H1 (cell line): ENCODE measurements around the gene CDRT15. TPM values are rescaled to one million over a fixed set of nuclear protein-coding genes. Genes with fewer than 3 reads are reported as not detected.

Experiments
- CTCF ChIA-PET: fragments of 300-600 bp; sonication (Branson Sonifier 250); formaldehyde crosslinking; loops from one replicate; lab custom pipeline; 2021; ENCODE audit not compliant: partially characterized antibody; lab: Charles Lee
- POLR2A ChIA-PET: fragments of 300-600 bp; sonication (Branson Sonifier 250); formaldehyde crosslinking; loops from one replicate; lab custom pipeline; 2021; ENCODE audit warnings: inconsistent platforms; ENCODE audit not compliant: partially characterized antibody; lab: Charles Lee
- DNase-seq, 2 experiments: peaks; one replicate each; pipeline versions ENCODE4 v3.0.0 to v3.0.0-alpha.2; 2010 to 2022; ENCODE audit warnings: low spot score in 2 of 2, low read depth in 1 of 2, mixed read lengths in 1 of 2
- FAIRE-seq: peaks from 2 replicates; lab custom pipeline; 2011; peaks lifted over from hg19 to GRCh38; lab: Jason Lieb, UNC
- H2AFZ ChIP-seq: 2 replicates; pipeline ENCODE4 v1.8.1; 2012; ENCODE audit warnings: low read length, inconsistent platforms
- H2AK5ac ChIP-seq: 2 replicates; pipeline ENCODE4 v1.6.1; 2013; ENCODE audit warnings: low read depth, low read length
- H2BK120ac ChIP-seq: replicated peaks from 2 replicates; pipeline ENCODE3; 2013; ENCODE audit warnings: low read depth, low read length, inconsistent platforms
- H2BK12ac ChIP-seq: 2 replicates; pipeline ENCODE4 v1.6.1; 2013; ENCODE audit warnings: low read depth, low read length
- H2BK15ac ChIP-seq: 2 replicates; pipeline ENCODE4 v1.6.1; 2013; ENCODE audit warnings: low read length
- H2BK20ac ChIP-seq: 2 replicates; pipeline ENCODE4 v1.6.1; 2013; ENCODE audit warnings: low read length
- H2BK5ac ChIP-seq: 2 replicates; pipeline ENCODE4 v1.6.1; 2013; ENCODE audit warnings: low read depth, low read length
- H3K14ac ChIP-seq: 2 replicates; pipeline ENCODE4 v1.6.1; 2013; ENCODE audit warnings: inconsistent platforms; ENCODE audit not compliant: insufficient read length
- H3K18ac ChIP-seq: 2 replicates; pipeline ENCODE4 v1.6.1; 2013; ENCODE audit warnings: low read length; ENCODE audit errors: extremely low read depth
- H3K23ac ChIP-seq: 2 replicates; pipeline ENCODE4 v1.6.1; 2013; ENCODE audit warnings: inconsistent platforms; ENCODE audit not compliant: insufficient read length
- H3K23me2 ChIP-seq: 2 replicates; pipeline ENCODE4 v1.6.1; 2013; ENCODE audit warnings: low read depth, low read length
- H3K27ac ChIP-seq: 2 replicates; pipeline ENCODE4 v1.6.1; 2011; ENCODE audit warnings: low read depth, low read length, inconsistent platforms
- H3K27me3 ChIP-seq, 4 experiments: replicated peaks in 1 of 4; 1 replicate in 1 of 4; 2 replicates in 3 of 4; pipeline versions ENCODE4 v1.6.1 to v1.8.1; 2011 to 2013; ENCODE audit warnings: low read length in 3 of 4, mild to moderate bottlenecking in 3 of 4, inconsistent platforms in 2 of 4, mixed read lengths in 2 of 4, moderate library complexity in 1 of 4; ENCODE audit not compliant: control insufficient read depth in 3 of 4, insufficient read depth in 3 of 4; ENCODE audit errors: extremely low read depth in 1 of 4
- H3K36me3 ChIP-seq, 4 experiments: 2 replicates each; pipeline versions ENCODE4 v1.6.1 to v1.8.1; 2011 to 2013; ENCODE audit warnings: mild to moderate bottlenecking in 4 of 4, low read length in 3 of 4, moderate library complexity in 2 of 4, control low read depth in 1 of 4, inconsistent platforms in 1 of 4; ENCODE audit not compliant: insufficient read depth in 4 of 4, control insufficient read depth in 2 of 4
- H3K4ac ChIP-seq: replicated peaks from 2 replicates; pipeline ENCODE3; 2013; ENCODE audit warnings: low read length, low read depth, mixed read lengths, inconsistent platforms; ENCODE audit not compliant: insufficient read length
- H3K4me1 ChIP-seq, 4 experiments: replicated peaks in 1 of 4; 1 replicate in 1 of 4; 2 replicates in 3 of 4; pipeline versions ENCODE4 v1.6.1 to v1.8.1; 2011 to 2013; ENCODE audit warnings: low read length in 3 of 4, inconsistent platforms in 2 of 4, mixed read lengths in 1 of 4; ENCODE audit not compliant: insufficient read depth in 4 of 4, control insufficient read depth in 3 of 4
- H3K4me2 ChIP-seq, 2 experiments: 2 replicates each; pipeline versions ENCODE4 v1.6.1 to v1.8.1; 2011 to 2013; ENCODE audit warnings: low read depth in 2 of 2, low read length in 2 of 2, control low read depth in 1 of 2, inconsistent platforms in 1 of 2, mild to moderate bottlenecking in 1 of 2; ENCODE audit not compliant: insufficient read depth in 1 of 2
- H3K4me3 ChIP-seq, 4 experiments: fragments of 200-600, 300-600 bp in 1 of 4; sonication (generic), shearing (Covaris generic), sonication (Bioruptor Twin) in 1 of 4; 2 replicates each; pipeline versions ENCODE4 v1.5.1 to v1.8.1; 2011 to 2016; ENCODE audit warnings: low read length in 4 of 4, low read depth in 3 of 4, control low read depth in 2 of 4, inconsistent platforms in 2 of 4, mild to moderate bottlenecking in 2 of 4, mixed read lengths in 1 of 4, moderate library complexity in 1 of 4; ENCODE audit not compliant: insufficient read depth in 2 of 4; ENCODE audit errors: extremely low read depth in 1 of 4
- H3K56ac ChIP-seq: replicated peaks from 2 replicates; pipeline ENCODE3; 2013; ENCODE audit warnings: low read depth, mild to moderate bottlenecking, mixed read lengths, low read length, inconsistent platforms; ENCODE audit not compliant: insufficient read length
- H3K79me1 ChIP-seq: 2 replicates; pipeline ENCODE4 v1.6.1; 2013; ENCODE audit warnings: low read depth, low read length, control low read depth
- H3K79me2 ChIP-seq, 2 experiments: 2 replicates each; pipeline versions ENCODE4 v1.6.1 to v1.8.1; 2012 to 2013; ENCODE audit warnings: low read length in 2 of 2, mild to moderate bottlenecking in 2 of 2, inconsistent platforms in 1 of 2; ENCODE audit not compliant: insufficient read depth in 2 of 2, control insufficient read depth in 1 of 2
- H3K9ac ChIP-seq, 4 experiments: replicated peaks in 1 of 4; 1 replicate in 1 of 4; 2 replicates in 3 of 4; pipeline versions ENCODE4 v1.6.1 to v1.8.1; 2011 to 2013; ENCODE audit warnings: low read depth in 3 of 4, low read length in 3 of 4, control low read depth in 2 of 4, mild to moderate bottlenecking in 2 of 4, moderate library complexity in 2 of 4, inconsistent platforms in 1 of 4; ENCODE audit errors: extremely low read depth in 1 of 4
- H3K9me3 ChIP-seq, 2 experiments: 2 replicates each; pipeline versions ENCODE4 v1.6.1 to v1.8.1; 2012 to 2013; ENCODE audit warnings: mild to moderate bottlenecking in 2 of 2, moderate library complexity in 2 of 2, control low read depth in 1 of 2, inconsistent platforms in 1 of 2, low read depth in 1 of 2, low read length in 1 of 2, mixed read lengths in 1 of 2; ENCODE audit not compliant: insufficient read depth in 2 of 2
- H4K20me1 ChIP-seq, 2 experiments: replicated peaks in 1 of 2; 2 replicates each; pipeline versions ENCODE3 to v1.8.1; 2011 to 2013; ENCODE audit warnings: inconsistent platforms in 2 of 2, low read length in 2 of 2, mild to moderate bottlenecking in 1 of 2; ENCODE audit not compliant: insufficient read depth in 2 of 2, control insufficient read depth in 1 of 2
- H4K5ac ChIP-seq: 2 replicates; pipeline ENCODE4 v1.6.1; 2013; ENCODE audit warnings: low read length, low read depth, mixed read lengths, inconsistent platforms; ENCODE audit not compliant: insufficient read length
- H4K8ac ChIP-seq: 2 replicates; pipeline ENCODE4 v1.8.0; 2013; ENCODE audit warnings: mild to moderate bottlenecking, moderate library complexity, low read length, inconsistent platforms; ENCODE audit not compliant: insufficient read depth; ENCODE audit errors: extremely low read depth
- H4K91ac ChIP-seq: replicated peaks from 2 replicates; pipeline ENCODE3; 2013; ENCODE audit warnings: low read length, mixed read lengths, inconsistent platforms; ENCODE audit not compliant: insufficient read length
- ASH2L ChIP-seq: fragments of 200-600, 300-600 bp; sonication (generic); IDR thresholded peaks from one replicate; pipeline ENCODE4 v1.7.1; 2017; ENCODE audit warnings: low read length
- BCL11A ChIP-seq, 2 experiments: IDR thresholded peaks; one replicate each; pipeline ENCODE4 v1.6.1; 2011; ENCODE audit warnings: low read depth in 2 of 2, low read length in 2 of 2, mild to moderate bottlenecking in 2 of 2
- HDAC6 ChIP-seq: IDR thresholded peaks from one replicate; pipeline ENCODE4 v1.7.1; 2012; ENCODE audit warnings: low read depth, mild to moderate bottlenecking, inconsistent platforms, low read length, moderate library complexity
- POLR2A ChIP-seq, 2 experiments: IDR thresholded peaks; 1 replicate in 1 of 2; 2 replicates in 1 of 2; pipeline ENCODE4 v1.6.1; 2011; ENCODE audit warnings: low read depth in 2 of 2, low read length in 2 of 2, mild to moderate bottlenecking in 2 of 2; ENCODE audit errors: control extremely low read depth in 1 of 2
- POU5F1 ChIP-seq: IDR thresholded peaks from 2 replicates; pipeline ENCODE4 v1.6.1; 2011; ENCODE audit warnings: low read depth, mild to moderate bottlenecking, low read length, moderate library complexity
- RBBP5 ChIP-seq: IDR thresholded peaks from 2 replicates; pipeline ENCODE4 v1.7.1; 2012; ENCODE audit warnings: low read depth, mild to moderate bottlenecking, inconsistent platforms, low read length, moderate library complexity, borderline replicate concordance
- ZNF274 ChIP-seq: IDR thresholded peaks from 2 replicates; pipeline ENCODE4 v1.7.0; 2012; ENCODE audit warnings: low read length, borderline replicate concordance; ENCODE audit errors: extremely low read depth
- WGBS, 2 experiments: shearing (Covaris generic) in 1 of 2; methylation state at CpG; one replicate each; pipeline versions ENCODE4 v1.1.6 to v1.1.7; 2013 to 2015; ENCODE audit warnings: low lambda C conversion rate in 2 of 2, mixed read lengths in 2 of 2, inconsistent platforms in 1 of 2, low coverage in 1 of 2, missing lambda C conversion rate in 1 of 2; ENCODE audit not compliant: insufficient replicate concordance in 2 of 2, insufficient coverage in 1 of 2, insufficient read length in 1 of 2; ENCODE audit errors: extremely low coverage in 1 of 2, missing lambda C conversion rate in 1 of 2; 5-methylcytosine and 5-hydroxymethylcytosine counted together
- polyA plus RNA-seq, 7 experiments: library from polyadenylated mRNA; depleted of rRNA in 3 of 7; stranded (reverse) in 5 of 7; unstranded in 2 of 7; fragments of >200 nt in 5 of 7; fragments of 200-250 nt in 2 of 7; gene quantifications; 1 replicate in 5 of 7; 2 replicates in 1 of 7; 4 replicates in 1 of 7; pipeline versions ENCODE4 v1.2.1 to v1.2.3, GENCODE V29; 2011 to 2013; ENCODE audit warnings: missing spikeins in 2 of 7, mixed read lengths in 2 of 7
- total RNA-seq: library from RNA; stranded (reverse); fragmentation: NEBNext Ultra II Directional; extraction: Animal tissue kit (Norgen Biotek cat#: 25700); gene quantifications from 2 replicates; pipeline ENCODE4 v1.2.1, GENCODE V29; 2021
- TF ChIP-seq, protein P1 (sequence below): IDR thresholded peaks from 2 replicates; pipeline ENCODE4 v1.6.1; 2012; ENCODE audit warnings: inconsistent platforms

CDRT15 gene
- total and polyA plus RNA-seq, 2 of the 8 experiments (the other 6 are each of a cell fraction or from before 2014, with no cell fraction given), result not detected

DNA sequence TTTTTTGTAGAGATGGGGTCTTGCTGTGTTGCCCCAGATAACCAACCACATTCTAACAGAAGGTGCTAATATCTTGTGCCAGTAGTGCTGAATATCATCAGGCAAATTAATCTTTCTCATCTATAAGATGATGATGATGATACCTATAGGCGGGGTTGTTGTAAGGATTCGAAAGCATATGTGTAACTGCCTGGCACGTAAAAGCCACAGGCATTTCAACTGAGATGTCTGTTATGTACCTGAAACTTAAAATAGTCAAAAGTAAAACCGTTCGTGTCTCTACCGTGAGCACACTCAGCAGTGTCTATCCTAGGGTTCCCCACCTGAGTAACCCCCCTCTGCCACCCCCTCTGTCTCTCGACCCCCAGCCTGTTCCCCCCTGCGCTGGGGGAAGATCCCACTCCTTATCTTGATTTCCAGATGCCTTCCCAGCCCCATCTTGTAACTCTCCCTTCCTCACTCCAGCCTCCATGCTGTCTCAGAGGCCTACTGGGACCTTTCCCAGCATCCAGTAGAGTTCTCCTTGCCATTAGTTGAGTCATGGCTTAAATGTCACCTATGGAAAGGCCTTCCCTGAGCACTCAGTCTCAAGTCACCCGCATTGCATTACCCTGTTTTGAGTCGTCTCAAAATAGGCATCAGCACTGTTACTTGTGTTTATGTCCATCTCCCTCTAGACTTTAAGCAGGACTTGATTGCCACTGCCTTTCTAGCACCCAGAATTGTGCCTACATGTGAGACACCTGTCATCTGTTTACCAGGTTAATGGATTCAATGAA lies 34.1 kb downstream of the CDRT15 start:
- CTCF ChIA-PET, result interaction anchor here (0.9 to 1.4 kb wide), 5 partner anchors 11 to 114 kb away, joined by 3 to 8 read pairs (median 4); no protein-coding TSS in a partner anchor
- H3K4ac ChIP-seq, result no peak overlapping the region
- peak overlapping the region; percentile 19; the same call in 1 of the 2 replicates for H2BK12ac ChIP-seq
- DNase-seq (no peak), FAIRE-seq (no peak)
- no peak overlapping the region for H2BK15ac ChIP-seq
- H2BK20ac ChIP-seq, result no peak overlapping the region
- no peak overlapping the region for H3K27ac ChIP-seq
- H3K4me2 ChIP-seq, result no peak overlapping the region
- H3K18ac ChIP-seq, result no peak overlapping the region
- H3K9me3 ChIP-seq, result no peaks in the 10 kb centered on the region
- no peak overlapping the region for H3K14ac ChIP-seq
- TF ChIP-seq POU5F1 (no peak), RBBP5 (no peak), ASH2L (no peak), ZNF274 (no peak), POLR2A (IDR thresholded peaks at IDR 0.05; ENCODE audit: control extremely low read depth in 1 of 2, low read depth in 2 of 2, low read length in 2 of 2) (no peak), HDAC6 (no peak), BCL11A (IDR thresholded peaks at IDR 0.05; ENCODE audit: low read depth in 2 of 2, low read length in 2 of 2) (no peak)
- TF ChIP-seq, protein P1, sequence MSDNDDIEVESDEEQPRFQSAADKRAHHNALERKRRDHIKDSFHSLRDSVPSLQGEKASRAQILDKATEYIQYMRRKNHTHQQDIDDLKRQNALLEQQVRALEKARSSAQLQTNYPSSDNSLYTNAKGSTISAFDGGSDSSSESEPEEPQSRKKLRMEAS, result no peak
- TF ChIP-seq, all 59 proteins: peak for 0
- no peaks in the 10 kb centered on the region for H3K23me2 ChIP-seq
- no peaks in the 10 kb centered on the region for H3K79me1 ChIP-seq
- H3K9ac ChIP-seq, result no peak overlapping the region
- no peak overlapping the region for H4K5ac ChIP-seq
- H2BK120ac ChIP-seq, result no peak overlapping the region
- no peak overlapping the region for H3K56ac ChIP-seq
- no peaks in the 10 kb centered on the region for H3K79me2 ChIP-seq
- H3K23ac ChIP-seq, result no peak overlapping the region
- no peaks in the 10 kb centered on the region; a peak in 1 of 8 replicates for H3K36me3 ChIP-seq
- H2AFZ ChIP-seq, result no peak overlapping the region
- no peak overlapping the region; the same call in 1 of the 2 replicates for H2AK5ac ChIP-seq
- no peak overlapping the region for H3K4me3 ChIP-seq
- H2BK5ac ChIP-seq, result no peak overlapping the region
- H4K91ac ChIP-seq, result no peak overlapping the region
- H3K4me1 ChIP-seq, result no peaks in the 10 kb centered on the region; a peak in 1 of 7 replicates
- no peak overlapping the region for H4K8ac ChIP-seq
- no peaks in the 10 kb centered on the region for H4K20me1 ChIP-seq
- no peaks in the 10 kb centered on the region for H3K27me3 ChIP-seq
- POLR2A ChIA-PET, result interaction anchor here (1.0 kb wide), 1 partner anchor 9 kb away, joined by 3 read pairs; no protein-coding TSS in a partner anchor
- WGBS, 2 experiments, result 95% methylated on average over 9 of the region's 10 CpGs; no CpG with 5 or more reads in 1 of the 2 experiments
